Measurements from ENCODE around the gene TEP1. TPM values are rescaled to one million over a fixed set of nuclear protein-coding genes. Genes with fewer than 3 reads are reported as not detected.

The TEP1 gene
- total RNA-seq, 4 donors from 2014 or later = 22.9 to 38.8 (median 27.8) TPM

DNA sequence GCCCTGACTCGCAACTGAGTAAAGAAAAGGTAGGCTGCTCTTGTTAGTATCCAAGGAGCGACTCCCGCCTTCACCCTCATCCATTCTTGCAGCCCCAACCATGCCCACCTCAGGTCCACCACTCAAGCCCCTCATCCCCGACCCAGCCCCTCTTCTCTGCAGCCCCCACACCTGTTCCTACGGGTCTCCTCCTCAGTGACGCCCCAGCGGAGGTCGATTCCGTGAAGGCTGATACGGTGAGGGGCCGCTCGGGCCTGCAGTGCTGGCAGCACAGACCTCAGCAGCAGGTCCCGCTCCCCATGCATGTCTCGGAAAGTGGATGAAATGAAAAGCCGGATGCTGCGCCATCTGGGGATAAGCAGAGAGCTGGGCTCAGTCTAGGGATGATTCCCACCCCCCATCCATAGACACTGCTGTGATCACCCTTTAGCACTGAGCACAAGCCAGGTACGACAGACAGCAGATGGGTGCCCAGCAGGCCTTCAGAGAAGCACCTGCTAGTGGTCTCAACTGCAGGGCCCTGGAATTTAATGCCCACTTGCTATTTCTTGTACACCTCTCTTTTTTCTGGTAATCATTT, 26.9 kb downstream of the TEP1 start:
- TF ChIP-seq, protein P1, sequence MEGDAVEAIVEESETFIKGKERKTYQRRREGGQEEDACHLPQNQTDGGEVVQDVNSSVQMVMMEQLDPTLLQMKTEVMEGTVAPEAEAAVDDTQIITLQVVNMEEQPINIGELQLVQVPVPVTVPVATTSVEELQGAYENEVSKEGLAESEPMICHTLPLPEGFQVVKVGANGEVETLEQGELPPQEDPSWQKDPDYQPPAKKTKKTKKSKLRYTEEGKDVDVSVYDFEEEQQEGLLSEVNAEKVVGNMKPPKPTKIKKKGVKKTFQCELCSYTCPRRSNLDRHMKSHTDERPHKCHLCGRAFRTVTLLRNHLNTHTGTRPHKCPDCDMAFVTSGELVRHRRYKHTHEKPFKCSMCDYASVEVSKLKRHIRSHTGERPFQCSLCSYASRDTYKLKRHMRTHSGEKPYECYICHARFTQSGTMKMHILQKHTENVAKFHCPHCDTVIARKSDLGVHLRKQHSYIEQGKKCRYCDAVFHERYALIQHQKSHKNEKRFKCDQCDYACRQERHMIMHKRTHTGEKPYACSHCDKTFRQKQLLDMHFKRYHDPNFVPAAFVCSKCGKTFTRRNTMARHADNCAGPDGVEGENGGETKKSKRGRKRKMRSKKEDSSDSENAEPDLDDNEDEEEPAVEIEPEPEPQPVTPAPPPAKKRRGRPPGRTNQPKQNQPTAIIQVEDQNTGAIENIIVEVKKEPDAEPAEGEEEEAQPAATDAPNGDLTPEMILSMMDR (IDR thresholded peaks at IDR 0.05) = no peak
- no peak for DNase-seq (ENCODE audit: low spot score)
- no peak for ATAC-seq (ENCODE audit: low FRiP score)

DNA sequence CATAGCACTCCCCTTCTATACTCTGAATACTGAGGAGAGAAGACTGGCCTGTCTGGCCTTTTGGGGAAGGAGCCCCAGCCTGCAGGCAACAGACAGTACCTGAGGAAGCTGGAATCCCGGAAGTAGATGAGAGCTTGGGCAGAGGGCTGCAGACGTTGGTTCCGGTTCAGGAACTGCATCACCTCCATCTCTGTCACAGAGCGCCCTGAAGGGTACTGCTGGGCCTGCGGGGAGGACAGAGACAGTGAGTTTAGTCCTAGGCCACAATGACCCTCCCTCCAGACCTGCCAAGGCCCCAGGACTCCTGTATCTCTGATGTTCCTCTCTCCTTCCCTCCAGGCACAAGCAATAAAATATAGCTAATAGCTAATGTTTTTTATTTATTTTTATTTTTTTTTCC, 28.4 kb downstream of the TEP1 start:
- TF ChIP-seq, protein P1 (IDR thresholded peaks at IDR 0.05) = no peak
- DNase-seq (ENCODE audit: low spot score) = no peak
- ATAC-seq (ENCODE audit: low FRiP score) = no peak

DNA sequence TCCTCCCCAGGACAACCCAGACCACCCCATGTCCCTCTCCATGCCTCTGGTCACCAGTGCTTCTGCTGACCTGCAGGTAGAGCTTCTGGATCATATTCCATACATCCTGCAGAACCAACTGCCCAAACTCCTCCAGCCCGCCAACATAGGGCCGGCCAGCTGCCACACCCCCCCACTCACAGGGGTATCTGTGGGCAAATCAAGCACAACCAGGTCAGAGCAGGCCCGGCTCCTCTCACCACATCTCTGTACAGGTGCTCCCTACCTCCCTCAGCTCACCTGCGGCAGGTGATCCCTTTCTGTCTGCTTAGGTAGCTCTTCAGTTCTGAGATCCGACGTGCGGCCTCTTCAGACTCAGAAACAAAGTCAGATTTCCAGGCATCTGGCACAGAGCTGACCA, 29.0 kb downstream of the TEP1 start:
- DNase-seq (ENCODE audit: low spot score) (no peak), ATAC-seq (ENCODE audit: low FRiP score) (no peak)
- TF ChIP-seq, protein P1 (IDR thresholded peaks at IDR 0.05) = no peak

DNA sequence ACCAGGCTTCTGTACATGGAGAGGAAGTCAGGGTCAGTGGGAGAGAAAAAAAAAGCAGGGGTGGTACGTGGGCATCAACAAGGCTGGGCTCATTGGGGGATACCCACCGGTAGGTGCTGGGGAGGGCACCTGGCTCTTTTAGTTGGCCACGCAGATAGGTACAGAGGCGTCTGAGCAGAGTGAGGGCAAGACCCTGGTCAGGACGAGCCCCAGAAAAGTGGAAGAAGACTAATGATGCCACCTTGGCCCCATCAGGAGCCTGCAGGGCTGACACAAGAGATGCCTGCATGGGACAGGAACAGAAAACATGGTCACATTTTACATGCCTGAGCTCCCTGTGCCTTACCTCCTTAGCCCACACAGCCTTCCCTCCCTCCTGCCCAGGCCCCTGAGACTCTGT, 29.7 kb downstream of the TEP1 start:
- TF ChIP-seq, protein P1 (IDR thresholded peaks at IDR 0.05) = no peak
- no peak for DNase-seq (ENCODE audit: low spot score)
- no peak for ATAC-seq (ENCODE audit: low FRiP score)

DNA sequence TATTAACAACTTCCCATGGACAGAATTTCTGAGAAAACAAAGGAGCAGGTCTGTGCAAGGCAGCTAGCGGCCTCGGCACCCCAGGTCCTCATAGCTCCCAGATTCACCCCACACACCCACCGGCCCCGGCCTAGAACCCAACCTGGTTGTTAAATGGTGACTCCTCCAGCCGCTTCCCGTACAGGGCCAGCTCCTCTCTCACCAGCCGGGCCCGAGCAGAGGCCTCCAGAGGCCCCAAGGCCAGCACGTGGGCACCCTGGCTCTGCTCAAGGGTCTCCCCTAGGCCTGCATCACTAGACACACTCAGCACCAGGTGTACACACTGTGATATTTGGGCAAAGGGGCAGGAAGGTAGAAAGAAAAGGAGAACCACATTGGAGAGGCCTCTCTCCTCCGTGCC, 30.3 kb downstream of the TEP1 start:
- TF ChIP-seq, protein P1 (IDR thresholded peaks at IDR 0.05) = no peak
- DNase-seq (ENCODE audit: low spot score) (no peak), ATAC-seq (ENCODE audit: low FRiP score) (no peak)

DNA sequence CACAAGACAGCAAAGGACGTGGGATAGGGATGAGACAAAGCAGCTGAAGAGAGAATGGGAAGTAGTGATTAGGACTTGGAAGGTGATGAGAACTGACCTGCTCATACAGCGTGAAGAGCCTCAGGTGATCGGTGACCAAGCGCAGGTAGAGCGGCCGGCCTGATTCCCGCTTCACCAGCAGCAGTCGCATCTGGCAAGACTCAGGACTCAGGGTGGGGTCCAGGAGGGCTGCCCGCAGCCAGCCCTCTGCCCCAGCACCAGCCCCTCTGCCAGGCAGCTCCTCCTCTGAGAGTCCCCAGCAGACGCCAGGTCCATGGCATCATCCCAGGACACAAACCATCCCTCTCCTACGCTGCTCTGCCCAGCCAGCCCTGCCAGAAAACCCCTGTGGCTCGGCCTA, 30.8 kb downstream of the TEP1 start:
- no peak for DNase-seq (ENCODE audit: low spot score)
- no peak for ATAC-seq (ENCODE audit: low FRiP score)
- TF ChIP-seq, protein P1 (IDR thresholded peaks at IDR 0.05) = no peak

DNA sequence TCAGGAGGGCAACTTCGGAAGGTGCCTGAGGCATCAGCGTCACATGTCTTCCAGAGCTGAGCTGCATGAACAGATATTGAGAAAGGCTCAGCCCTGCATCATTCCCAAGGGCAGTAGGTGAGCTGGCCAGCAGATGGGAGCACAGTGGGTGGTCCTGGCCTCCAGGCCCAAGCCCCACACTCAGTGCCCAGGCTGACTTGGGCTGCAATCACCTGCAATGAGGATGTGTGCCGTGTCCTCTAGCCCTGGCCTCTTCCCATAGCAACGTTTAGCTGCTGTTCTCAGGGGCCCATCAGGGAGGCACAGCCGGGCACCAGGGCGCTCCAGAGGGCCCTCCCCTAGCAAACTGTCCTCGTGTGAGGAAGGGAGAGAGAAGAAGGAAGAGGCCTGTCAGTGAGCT, 32.0 kb downstream of the TEP1 start:
- no peak for ATAC-seq (ENCODE audit: low FRiP score)
- no peak for DNase-seq (ENCODE audit: low spot score)
- TF ChIP-seq, protein P1 (IDR thresholded peaks at IDR 0.05) = no peak
